HG02870 (cell line): ENCODE measurements around the gene EFL1.
A peak's percentile ranks its signal among the peaks of the same experiment; 100 is the strongest.

Experiments used
- ATAC-seq: cut with Tn5 transposase; IDR thresholded peaks from one replicate; pipeline ENCODE4 v1.9.1; 2021; ENCODE audit warnings: mild to moderate bottlenecking, moderate library complexity; ENCODE audit not compliant: unreplicated experiment

The EFL1 gene

DNA sequence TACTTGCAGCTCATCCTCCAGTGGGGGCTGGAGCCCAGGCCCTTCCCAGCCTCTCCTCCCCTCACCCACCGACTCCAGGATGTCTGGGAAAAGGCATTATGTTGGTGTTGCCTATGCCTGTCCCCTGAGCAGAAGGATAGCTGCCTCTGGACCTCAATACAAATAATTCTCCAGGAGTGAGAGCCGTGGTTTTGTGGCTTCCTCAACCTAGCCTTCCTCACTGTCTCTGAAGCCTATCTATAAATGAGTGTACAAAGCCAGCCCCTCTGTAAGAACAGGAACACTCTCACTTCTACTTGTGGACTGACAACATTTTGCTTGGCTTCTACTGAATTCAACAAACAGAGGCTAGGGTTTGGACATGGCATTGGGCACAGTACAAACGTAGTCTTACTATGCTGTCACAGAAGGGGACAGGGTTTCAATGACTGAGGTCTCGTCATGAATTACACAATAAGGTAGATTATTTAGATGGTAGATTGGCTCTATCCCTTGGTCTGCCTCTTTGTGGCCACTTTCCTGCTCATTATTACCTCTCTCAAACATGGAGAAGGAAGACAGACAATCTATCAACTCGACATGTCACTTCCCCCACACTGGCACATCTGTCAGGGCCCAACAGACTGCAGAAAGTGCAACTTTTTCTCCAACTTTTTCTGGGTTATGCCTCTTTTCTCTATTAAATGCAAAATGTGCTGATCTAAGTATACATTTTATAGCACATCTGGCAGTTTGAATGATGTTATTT, 134.0 kb downstream of the EFL1 start:
- ATAC-seq: peak; percentile 73

GRCh38 chr15:82127581-82127980, 135.0 kb downstream of the EFL1 start:
- ATAC-seq: no peak

DNA sequence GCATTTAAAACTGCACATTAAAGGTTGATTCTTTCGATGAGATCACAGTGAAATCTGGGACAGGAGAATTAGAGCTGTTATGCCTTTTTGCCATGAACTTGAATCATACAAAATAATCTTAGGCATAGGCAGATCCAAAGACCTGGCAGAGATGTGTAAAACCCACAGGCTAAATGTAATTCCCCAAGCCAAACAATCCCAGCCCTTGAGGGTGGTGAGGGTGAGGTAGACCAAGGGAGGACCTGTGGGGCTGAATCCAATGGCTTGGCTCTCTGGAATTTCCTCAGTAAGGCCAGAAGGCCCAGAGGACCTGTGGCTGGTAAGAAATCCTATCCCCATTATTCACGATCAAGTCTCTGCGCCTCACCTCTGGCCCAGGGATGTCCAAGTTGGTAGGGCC, 136.2 kb downstream of the EFL1 start:
- no peak for ATAC-seq

DNA sequence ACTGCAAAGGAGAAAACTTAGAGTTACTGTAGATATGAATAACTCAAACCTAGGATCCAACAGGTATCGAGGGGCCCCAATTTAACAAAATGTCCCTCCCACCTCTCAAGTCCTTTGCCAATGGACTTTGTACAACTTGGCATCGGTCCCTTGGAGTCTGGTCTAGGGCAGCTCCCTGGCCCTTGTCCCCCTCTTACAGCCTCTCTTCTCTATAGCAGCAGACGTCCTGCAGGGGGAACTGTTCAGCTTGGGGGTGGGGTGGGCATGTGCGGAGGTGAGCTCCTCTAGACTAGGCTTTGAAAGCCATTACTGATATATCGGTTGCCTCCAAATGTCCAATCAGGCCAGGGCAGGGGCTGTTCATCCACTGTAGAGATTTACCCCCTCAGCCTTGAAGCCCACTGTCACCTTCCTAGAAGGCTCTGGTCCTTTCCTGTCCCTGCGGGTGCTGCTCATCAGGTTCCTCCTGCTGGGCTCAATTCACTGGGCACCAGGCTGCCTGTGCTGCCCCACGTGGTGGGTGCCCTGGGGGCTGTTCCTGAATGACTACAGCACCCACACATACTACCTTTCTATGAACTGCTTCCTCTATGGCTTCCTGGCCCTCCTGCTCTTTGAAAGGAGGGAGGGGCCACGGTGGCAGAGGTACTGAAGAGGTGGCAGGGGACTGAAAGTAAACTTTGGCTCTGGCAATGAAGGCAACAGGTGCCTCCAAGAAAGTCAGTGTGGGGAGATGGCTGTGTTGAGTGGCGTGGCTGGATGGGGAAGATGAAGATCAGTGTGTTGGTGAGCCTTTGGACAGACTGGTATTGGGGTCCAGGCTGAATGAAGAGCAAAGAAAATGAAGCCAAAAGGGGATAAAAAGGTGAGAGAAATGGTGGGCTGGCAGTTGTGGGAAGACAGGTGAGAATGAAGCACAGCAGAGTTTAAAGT, 137.9 kb downstream of the EFL1 start:
- no peak for ATAC-seq

- no peak for ATAC-seq
Observed at GRCh38 chr15:82122746-82123400, 139.7 kb downstream of the EFL1 start.

DNA sequence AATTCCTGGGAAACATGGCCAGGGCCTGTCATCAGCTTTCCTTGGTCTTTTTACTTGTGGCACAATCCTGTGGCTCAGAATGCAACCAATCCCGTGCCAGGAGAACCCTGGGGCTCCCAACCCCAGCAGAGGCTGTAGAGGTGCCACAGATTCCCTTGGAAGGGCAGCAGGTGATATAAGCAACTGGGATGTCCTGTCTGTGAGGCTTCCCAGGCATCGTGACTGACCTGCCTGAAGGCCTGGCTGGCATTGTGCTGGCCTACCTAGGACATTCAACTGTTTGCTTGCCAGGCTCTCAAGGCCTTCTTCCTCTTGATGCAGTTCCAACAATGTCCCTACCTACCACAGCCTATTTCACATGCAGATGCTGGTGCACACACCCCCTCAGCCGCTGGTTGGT, 144.5 kb downstream of the EFL1 start:
- ATAC-seq: no peak

GRCh38 chr15:82117296-82117695, 145.2 kb downstream of the EFL1 start:
- no peak for ATAC-seq

DNA sequence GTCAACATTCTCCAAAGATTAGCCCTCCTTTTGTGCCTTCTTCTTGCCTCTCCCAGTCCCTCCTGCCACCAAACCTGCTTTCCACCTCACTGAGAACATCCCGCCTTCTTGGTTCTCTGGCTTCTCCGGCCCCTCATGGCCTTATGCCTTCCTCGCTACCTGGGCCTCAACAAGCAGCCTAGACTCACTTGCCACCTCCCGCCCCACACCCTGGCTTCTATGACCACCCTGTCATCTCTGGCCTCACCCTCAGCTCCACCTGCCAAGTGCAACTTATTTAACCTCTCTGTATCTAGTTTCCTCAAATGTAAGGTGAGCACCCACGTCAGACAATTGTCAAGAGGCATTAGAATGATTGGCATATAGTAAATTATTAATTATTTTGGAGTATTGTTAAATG, 147.9 kb downstream of the EFL1 start:
- no peak for ATAC-seq

GRCh38 chr15:82113106-82113715, 149.3 kb downstream of the EFL1 start:
- no peak for ATAC-seq

- no peak for ATAC-seq
Observed at GRCh38 chr15:82111918-82112317, 150.6 kb downstream of the EFL1 start.

DNA sequence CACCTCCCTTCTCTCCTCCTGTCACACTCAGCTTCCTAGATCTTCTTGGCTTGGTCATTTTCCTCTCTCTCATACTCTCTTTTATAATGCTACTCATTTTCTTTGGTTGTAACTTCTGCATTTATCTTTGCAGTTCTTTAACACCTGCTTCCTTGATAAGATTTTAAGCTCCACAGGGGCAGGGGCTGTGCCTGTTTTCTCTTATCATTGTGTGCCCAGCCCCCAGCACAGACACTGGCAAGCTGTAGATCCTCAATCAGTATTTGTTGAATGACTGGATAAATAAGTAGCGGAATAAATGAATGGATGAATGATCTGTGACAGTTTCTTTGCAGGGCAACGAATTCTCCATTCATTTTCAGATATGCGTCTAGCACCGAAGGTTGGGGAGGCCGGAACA, 152.4 kb downstream of the EFL1 start:
- no peak for ATAC-seq

DNA sequence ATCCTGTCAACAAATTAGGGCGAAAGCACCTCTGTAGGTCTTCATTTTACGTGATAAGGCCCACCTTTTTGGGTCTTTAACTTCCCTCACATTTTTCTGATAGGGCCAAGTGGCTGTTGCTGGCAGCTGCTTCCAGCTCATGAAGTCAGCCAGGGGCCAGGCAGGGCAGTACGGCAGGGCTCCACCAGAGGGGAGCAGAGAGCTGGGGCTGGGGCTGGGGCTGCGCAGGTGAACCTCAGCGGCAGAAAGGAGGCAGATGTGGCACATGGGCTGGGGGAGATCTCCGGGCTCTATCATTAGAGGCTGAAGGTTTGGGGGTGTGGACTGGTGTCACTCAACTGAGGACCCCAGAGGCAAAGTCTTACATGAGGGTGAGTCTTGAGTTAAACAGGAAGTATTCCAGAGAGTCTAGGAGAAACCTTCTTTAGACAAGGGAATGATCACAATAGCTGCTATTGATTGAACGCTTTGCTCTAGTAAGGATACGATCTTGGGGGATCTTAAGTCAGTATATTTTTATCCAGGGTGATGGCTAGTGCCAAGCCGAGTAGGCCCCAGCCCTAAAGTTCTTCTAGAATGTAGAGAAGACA, 153.9 kb downstream of the EFL1 start:
- peak; percentile 80 for ATAC-seq

DNA sequence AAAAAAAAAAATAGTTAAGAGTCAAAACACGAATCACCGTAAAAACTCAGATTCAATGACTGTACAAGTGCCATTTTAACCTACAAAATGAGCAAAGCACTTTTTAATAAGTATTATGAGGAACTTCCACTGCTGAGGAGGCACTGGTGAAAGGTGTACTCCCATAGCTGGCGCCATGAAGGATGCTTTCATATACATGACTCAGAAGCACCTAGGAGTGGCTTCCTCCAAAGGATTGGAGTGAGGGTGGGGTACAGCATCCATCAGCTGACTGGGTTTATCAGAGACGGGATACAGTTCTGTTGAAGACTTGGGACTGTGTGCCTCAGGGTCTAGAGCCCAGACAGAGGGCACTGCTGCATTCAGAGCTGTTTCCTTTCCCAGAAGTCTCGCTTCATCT, 155.9 kb downstream of the EFL1 start:
- ATAC-seq: no peak

DNA sequence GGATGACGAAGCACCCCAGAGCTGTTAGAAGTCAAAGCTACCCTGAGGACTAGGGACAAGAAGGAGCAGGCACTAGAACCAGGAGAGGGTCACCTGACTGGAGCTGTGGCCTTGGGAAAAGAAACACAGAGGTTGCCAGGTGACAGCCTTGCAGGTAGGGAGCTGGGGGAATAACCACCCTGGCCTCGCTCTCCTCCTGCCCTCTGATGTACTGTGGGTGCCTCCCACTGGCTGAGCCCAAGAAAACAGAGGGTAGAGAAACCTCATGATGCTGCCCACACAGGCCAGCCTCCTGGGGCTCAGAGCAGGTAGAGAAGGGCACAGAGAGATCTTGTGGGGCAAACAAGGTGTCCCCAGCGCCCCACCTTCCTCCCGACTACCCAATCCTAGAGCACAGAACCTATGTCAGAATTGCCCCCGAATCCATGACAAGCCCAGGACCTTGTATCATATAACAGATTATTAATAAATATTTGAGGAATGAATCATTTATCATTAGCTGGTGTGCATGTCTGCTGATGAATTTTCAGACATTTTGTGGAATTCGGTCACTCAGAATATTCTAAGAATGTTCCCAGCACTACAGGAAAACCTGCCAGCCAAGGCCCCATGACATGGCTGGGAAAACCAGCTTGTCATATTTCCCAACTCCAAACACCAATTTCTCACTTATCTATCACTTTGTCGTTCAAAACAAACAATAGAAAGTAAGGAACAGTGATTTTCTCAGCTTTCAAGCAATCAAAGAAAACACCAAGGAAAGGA, 156.9 kb downstream of the EFL1 start:
- no peak for ATAC-seq

DNA sequence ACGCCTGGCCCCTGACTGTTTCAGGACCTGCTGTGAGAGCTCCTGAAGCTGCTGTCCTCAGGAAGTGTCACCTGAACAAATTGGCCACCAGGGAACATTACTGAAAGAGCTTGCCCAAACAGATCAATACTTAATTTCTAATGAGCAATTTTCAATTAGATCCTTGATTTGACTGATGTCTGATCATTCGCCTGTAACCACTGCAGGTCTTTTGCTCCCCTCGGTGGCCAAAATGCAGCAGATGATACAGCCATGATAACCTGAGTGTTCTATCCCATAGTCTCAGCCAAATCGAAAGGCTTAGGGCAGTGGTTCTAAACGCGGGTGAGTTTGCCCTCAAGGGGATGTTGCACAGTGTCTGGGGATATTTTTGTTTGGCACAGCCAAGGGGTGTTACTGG, 159.1 kb downstream of the EFL1 start:
- ATAC-seq: no peak

- ATAC-seq: no peak
Observed at GRCh38 chr15:82100111-82100929, 162.2 kb downstream of the EFL1 start.

- no peak for ATAC-seq
Observed at GRCh38 chr15:82098674-82099073, 163.9 kb downstream of the EFL1 start.

DNA sequence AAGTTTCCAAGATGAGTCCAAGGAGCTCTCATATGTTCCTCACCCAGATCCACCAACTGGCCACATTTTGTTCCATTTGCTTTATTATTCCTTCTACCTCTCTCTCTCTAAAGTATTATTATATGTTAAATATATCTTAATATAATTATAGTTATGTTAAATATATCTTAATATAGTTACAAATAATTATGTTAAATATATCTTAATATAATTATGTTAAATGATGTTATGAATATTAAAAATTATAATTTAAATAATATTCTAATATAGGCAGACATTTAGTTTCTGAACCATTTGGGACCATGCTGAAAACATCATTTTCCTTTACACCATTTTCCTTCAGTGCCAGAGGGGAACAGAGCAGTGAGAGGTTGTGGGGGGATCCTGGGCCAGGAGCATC, 166.7 kb downstream of the EFL1 start:
- no peak for ATAC-seq

DNA sequence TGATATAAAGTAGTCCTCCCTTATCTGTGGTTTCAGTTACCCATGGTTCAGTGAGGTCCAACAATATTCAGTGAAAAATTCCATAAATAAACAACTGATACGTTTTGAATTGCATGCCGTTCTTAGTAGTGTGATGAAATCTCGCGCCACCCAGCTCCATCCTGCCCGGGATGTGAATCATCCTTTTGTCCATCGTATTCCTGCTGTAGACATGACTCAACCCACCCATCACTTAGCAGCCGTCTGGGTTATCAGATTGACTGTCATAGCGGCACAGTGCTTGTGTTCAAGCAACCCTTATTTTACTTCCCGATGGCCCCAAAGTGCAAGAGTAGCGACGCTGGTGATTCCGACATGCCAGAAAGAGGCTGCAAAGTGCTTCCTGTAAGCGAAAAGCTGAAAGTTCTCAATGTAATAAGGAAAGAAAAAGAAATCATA, 168.7 kb downstream of the EFL1 start:
- no peak for ATAC-seq
